HG02943 (cell line): Measurements from ENCODE around the gene ATXN2L.
"Not testable (repeated sequence)": the region's sequence is repeated elsewhere in the genome, so short reads cannot be mapped to it uniquely, and the experiment has no call there.

Source experiments
- ATAC-seq: cut with Tn5 transposase; IDR thresholded peaks from one replicate; pipeline ENCODE4 v1.9.1; 2021; ENCODE audit warnings: mild to moderate bottlenecking, low read depth, moderate library complexity; ENCODE audit not compliant: unreplicated experiment

The ATXN2L gene

DNA sequence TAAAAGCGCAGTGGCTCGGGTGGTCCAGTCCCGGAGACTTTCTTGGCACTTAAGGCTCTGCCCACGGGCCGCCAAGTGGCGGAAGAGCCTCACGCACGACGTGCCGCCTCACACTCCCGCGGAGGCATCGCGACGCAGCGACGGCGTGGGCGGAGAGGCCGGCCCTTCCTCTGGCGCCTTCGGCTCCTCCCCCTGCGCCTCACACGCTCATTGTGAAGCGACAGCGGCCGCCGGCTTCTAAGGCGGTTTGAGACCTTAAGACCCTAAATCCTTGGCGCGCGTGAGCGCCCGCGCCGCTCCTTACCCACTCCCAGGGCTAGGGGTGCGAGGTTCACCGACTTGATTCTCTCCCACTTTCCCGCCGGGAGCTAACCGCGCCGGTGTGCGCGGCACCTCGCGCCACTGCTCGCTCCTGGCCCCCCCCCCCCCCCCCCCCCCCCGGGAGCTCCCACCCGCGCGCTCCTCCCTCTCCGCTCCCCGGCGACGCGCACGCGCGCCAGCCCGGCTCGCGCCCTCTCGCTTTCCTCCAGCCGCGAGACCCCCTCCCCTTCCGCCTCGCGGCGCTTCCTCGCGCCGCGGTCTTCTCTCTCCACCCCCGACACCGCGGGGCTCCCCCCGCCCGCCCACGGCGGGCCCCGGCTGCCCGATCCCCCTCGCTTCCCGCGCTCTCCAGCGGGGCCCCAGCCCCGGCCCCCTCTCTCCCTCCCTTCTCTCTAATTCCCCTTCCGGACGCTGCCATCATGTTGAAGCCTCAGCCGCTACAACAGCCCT is at the start of gene ATXN2L:
TSS of gene ATXN2L (plus strand) at position 480 of the 771 bp plus-strand sequence. CDS start at position 741, 261 bp downstream.
- ATAC-seq: peak; percentile 39

GRCh38 chr16:28781697-28782096 is 41.1 kb upstream of the ATXN2L start:
- ATAC-seq: not testable (repeated sequence)

- ATAC-seq: not testable (repeated sequence)
These were observed 40.4 kb upstream of the ATXN2L start for GRCh38 chr16:28782357-28782756.

- not testable (repeated sequence) for ATAC-seq
These were observed 20.4 kb upstream of the ATXN2L start for GRCh38 chr16:28802235-28803019.

DNA sequence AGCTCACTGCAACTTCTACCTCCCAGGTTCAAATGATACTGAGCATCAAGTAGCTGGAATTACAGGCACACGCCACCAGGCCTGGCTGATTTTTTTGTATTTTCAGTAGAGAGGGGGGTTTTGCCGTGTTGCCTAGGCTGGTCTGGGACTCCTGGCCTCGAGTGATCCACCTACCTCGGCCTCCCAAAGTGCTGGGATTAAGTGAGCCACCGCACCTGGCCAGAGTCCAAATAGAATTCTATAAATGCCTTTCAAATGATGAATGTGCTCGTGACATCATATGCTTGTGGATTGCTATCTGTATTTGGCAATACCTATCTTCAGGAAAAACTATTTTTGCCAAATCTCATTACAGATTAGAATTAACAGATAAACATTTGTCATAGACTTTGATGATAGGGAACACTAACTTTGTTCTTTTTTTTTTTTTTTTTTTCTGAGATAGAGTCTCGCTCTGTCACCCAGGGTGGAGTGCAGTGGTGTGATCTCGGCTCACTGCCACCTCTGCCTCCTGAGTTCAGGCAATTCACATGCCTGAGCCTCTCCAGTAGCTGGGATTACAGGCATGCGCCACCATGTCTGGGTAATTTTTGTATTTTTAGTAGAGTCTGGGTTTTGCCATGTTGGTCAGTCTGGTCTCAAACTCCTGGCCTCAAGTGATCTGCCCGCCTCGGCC is 15.2 kb upstream of the ATXN2L start:
- ATAC-seq: not testable (repeated sequence)

GRCh38 chr16:28820016-28820415 is 2.8 kb upstream of the ATXN2L start:
- ATAC-seq: no peak

DNA sequence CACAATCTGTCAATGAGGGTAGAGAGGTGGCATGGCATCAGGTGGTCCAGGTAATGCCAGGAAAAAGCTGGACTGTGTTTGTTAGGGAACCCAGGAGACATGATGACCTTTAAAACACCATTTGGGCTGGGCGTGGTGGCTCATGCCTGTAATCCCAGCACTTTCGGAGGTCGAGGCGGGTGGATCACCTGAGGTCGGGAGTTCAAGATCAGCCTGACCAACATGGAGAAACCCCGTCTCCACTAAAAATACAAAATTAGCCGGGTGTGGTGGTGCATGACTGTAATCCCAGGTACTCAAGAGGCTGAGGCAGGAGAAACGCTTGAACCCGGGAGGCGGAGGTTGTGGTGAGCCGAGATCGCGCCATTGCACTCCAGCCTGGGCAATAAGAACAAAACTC is 2.3 kb upstream of the ATXN2L start:
- ATAC-seq: not testable (repeated sequence)

DNA sequence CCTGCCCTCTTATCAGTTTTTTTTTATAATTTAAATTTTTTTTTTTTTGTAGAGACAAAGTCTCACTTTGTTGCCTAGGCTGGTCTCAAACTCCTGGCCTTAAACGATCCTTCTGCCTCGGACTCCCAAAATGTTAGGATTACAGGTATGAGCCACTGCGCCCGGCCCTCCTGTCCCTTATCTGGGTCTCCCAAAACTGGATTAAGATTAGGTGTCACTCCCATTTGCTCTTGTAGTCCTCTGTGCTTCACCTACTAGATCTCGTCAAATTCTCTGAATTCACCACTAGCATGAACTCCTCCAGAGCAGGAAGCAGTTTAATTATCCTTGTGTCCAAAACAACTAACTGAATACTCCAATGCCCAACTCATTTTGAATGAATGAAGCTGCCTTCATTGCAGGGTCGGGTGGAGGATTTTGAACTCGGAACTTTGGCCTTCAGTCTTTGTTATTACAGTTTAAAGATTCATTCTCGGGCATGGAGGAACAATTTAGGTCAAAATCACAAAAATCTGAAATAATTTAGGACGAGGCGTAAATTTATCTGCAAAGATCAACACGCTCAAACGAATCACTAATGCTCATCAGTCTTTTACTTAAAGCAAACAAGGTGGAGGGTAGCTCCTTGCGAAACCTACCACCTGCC is 802 bp upstream of the ATXN2L start:
- ATAC-seq: no peak

- peak; percentile 8 for ATAC-seq
These were observed 583 bp downstream of the ATXN2L start for GRCh38 chr16:28823291-28823872.

GRCh38 chr16:28823873-28824716 is 1.3 kb downstream of the ATXN2L start:
- ATAC-seq: peak; percentile 62

DNA sequence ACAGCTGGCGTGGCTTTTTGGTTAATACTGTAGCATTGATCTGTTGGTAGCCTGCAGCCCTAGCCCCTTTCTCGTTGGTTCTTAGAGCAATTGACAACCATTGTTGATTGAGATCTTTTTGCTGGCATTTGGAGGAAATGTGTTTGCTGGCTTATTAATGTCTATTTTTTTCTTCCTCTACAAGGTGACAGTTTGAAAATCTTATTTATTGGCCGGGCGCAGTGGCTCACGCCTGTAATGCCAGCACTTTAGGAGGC is 1.8 kb downstream of the ATXN2L start:
- no peak for ATAC-seq

- no peak for ATAC-seq
These were observed 3.3 kb downstream of the ATXN2L start for GRCh38 chr16:28826141-28826540.

DNA sequence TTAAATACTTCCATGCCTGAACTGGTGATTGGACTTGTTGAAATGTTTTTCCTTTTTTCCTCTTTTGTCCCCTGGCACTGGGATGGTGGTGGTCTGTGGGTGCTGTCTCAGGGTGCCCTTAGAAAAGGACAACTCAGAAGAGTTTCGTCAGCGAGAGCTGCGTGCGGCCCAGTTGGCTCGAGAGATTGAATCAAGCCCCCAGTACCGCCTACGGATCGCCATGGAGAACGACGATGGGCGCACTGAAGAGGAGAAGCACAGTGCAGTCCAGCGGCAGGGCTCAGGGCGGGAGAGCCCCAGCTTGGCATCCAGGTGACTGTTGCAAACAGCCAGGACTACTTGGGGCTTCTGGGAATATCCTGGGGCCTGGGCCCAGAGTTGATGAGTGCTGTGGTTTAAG is 6.9 kb downstream of the ATXN2L start:
- ATAC-seq: no peak

- ATAC-seq: no peak
These were observed 7.7 kb downstream of the ATXN2L start for GRCh38 chr16:28830531-28830930.

DNA sequence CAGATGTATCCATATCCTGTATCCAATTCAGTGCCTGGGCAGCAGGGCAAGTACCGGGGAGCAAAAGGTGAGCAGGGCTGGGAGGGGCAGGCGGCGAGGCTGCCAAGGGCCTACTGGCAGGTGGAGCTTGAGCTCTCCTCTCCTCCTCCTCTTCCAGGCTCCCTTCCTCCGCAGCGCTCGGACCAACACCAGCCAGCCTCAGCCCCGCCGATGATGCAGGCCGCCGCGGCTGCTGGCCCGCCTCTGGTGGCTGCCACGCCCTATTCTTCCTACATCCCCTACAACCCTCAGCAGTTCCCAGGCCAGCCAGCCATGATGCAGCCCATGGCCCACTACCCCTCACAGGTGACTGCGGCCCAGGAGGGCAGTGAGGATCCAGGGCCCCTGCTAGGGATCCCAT is 11.6 kb downstream of the ATXN2L start:
- no peak for ATAC-seq

GRCh38 chr16:28834873-28835863 is 12.4 kb downstream of the ATXN2L start:
- ATAC-seq: no peak

- no peak for ATAC-seq
These were observed 13.3 kb downstream of the ATXN2L start for GRCh38 chr16:28835864-28836760.

- ATAC-seq: no peak
These were observed 13.9 kb downstream of the ATXN2L start for GRCh38 chr16:28836761-28837064.
